Uterus (tissue), 2 donors: ENCODE results near the gene RBP5.

Experiments used
- POLR2A ChIP-seq, 2 donors: fragments of 450-650 bp; IDR thresholded peaks; one replicate each; pipeline ENCODE4 v1.6.1; 2016; ENCODE audit warnings: antibody characterized with exemption in 2 of 2, mild to moderate bottlenecking in 1 of 2, moderate library complexity in 1 of 2
- TF ChIP-seq, protein P1 (sequence below), 4 experiments: fragments of 200-600 bp in 2 of 4; fragments of 450-650 bp in 2 of 4; sonication (generic) in 2 of 4; IDR thresholded peaks; one replicate each; pipeline ENCODE4 v1.5.1; 2016 to 2019; ENCODE audit warnings: antibody characterized with exemption in 4 of 4, mild to moderate bottlenecking in 2 of 4, moderate library complexity in 1 of 4

- TF ChIP-seq, protein P1, sequence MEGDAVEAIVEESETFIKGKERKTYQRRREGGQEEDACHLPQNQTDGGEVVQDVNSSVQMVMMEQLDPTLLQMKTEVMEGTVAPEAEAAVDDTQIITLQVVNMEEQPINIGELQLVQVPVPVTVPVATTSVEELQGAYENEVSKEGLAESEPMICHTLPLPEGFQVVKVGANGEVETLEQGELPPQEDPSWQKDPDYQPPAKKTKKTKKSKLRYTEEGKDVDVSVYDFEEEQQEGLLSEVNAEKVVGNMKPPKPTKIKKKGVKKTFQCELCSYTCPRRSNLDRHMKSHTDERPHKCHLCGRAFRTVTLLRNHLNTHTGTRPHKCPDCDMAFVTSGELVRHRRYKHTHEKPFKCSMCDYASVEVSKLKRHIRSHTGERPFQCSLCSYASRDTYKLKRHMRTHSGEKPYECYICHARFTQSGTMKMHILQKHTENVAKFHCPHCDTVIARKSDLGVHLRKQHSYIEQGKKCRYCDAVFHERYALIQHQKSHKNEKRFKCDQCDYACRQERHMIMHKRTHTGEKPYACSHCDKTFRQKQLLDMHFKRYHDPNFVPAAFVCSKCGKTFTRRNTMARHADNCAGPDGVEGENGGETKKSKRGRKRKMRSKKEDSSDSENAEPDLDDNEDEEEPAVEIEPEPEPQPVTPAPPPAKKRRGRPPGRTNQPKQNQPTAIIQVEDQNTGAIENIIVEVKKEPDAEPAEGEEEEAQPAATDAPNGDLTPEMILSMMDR (IDR thresholded peaks at IDR 0.05) = no peak
- TF ChIP-seq POLR2A (IDR thresholded peaks at IDR 0.05) = no peak
These were observed 3.0 kb downstream of the RBP5 start for GRCh38 chr12:7125632-7126227.
